ENCODE results near the gene STN1. TPM values are rescaled to one million over a fixed set of nuclear protein-coding genes. Genes with fewer than 3 reads are reported as not detected.
A peak's percentile ranks its signal among the peaks of the same experiment; 100 is the strongest.

STN1 gene
- total and polyA plus RNA-seq, 2 of the 8 experiments (the other 6 are each of a cell fraction or from before 2014, with no cell fraction given) = 10.1 to 12.4 TPM

DNA sequence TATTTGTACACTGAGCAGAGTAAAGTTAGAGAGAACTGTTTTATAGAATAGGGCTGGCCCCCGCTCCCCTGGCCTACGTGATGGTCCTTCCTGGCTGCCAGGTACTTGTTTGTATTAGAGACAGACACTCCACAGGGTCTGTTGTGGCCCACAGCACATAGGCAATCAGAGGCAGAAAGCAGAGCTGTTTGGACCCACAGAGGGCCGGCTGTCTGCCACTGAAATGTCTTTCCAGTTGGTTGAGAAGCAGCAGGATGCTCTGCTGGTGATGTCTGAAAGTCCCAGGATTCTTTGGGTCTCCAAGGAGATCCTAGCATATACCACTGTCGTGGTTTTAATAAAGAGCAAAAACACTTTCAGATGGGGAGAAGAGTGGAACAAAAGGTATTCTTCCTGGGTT lies 5.2 kb downstream of the STN1 start:
- H2AFZ ChIP-seq (ENCODE audit: low read length) = no peak overlapping the region
- H3K14ac ChIP-seq (ENCODE audit: insufficient read length) = no peak overlapping the region
- no peak overlapping the region for H4K91ac ChIP-seq (replicated peaks; ENCODE audit: insufficient read length, low read length)
- no peaks in the 10 kb centered on the region for H3K79me2 ChIP-seq (ENCODE audit: control insufficient read depth in 1 of 2, insufficient read depth in 2 of 2, low read length in 2 of 2)
- H3K23ac ChIP-seq (ENCODE audit: insufficient read length) = no peak overlapping the region
- H2BK15ac ChIP-seq (ENCODE audit: low read length) = peak overlapping the region; percentile 90; the same call in 1 of the 2 replicates
- no peak for DNase-seq (ENCODE audit: low read depth in 1 of 2, low spot score in 2 of 2)
- H2BK120ac ChIP-seq (replicated peaks; ENCODE audit: low read depth, low read length) = no peak overlapping the region
- H3K27me3 ChIP-seq (replicated peaks in 1 of 4; ENCODE audit: control insufficient read depth in 3 of 4, extremely low read depth in 1 of 4, insufficient read depth in 3 of 4, low read length in 3 of 4) = no peaks in the 10 kb centered on the region
- H3K56ac ChIP-seq (replicated peaks; ENCODE audit: insufficient read length, low read depth, low read length) = no peak overlapping the region
- peaks cover 8 to 9% of the 10 kb centered on the region in 2 experiments for H3K9me3 ChIP-seq (ENCODE audit: insufficient read depth in 2 of 2, low read depth in 1 of 2, low read length in 1 of 2)
- no peak overlapping the region for H3K4me3 ChIP-seq (ENCODE audit: extremely low read depth in 1 of 4, insufficient read depth in 2 of 4, low read depth in 3 of 4, low read length in 4 of 4)
- no peak overlapping the region; the same call in 1 of the 2 replicates for H2BK20ac ChIP-seq (ENCODE audit: low read length)
- H3K9ac ChIP-seq (replicated peaks in 1 of 4; ENCODE audit: extremely low read depth in 1 of 4, low read depth in 3 of 4, low read length in 3 of 4) = no peak overlapping the region
- H3K36me3 ChIP-seq (ENCODE audit: control insufficient read depth in 2 of 4, insufficient read depth in 4 of 4, low read length in 3 of 4) = peaks cover 0 to 14% (median 4%) of the 10 kb centered on the region in 4 experiments; a peak in 2 of 8 replicates
- POLR2A ChIA-PET (ENCODE audit: partially characterized antibody) = no interaction called here
- CTCF ChIA-PET (ENCODE audit: partially characterized antibody) = interaction anchor here (1.4 kb wide), 1 partner anchor 25 kb away, joined by 7 read pairs; no protein-coding TSS in a partner anchor
- no peak overlapping the region for H2AK5ac ChIP-seq (ENCODE audit: low read depth, low read length)
- no peak for FAIRE-seq
- no peak overlapping the region; the same call in 1 of the 2 replicates for H4K8ac ChIP-seq (ENCODE audit: extremely low read depth, insufficient read depth, low read length)
- peaks cover 3 to 17% (median 9%) of the 10 kb centered on the region in 4 experiments; a peak in 6 of 7 replicates for H3K4me1 ChIP-seq (replicated peaks in 1 of 4; ENCODE audit: control insufficient read depth in 3 of 4, insufficient read depth in 4 of 4, low read length in 3 of 4)
- H3K23me2 ChIP-seq (ENCODE audit: low read depth, low read length) = peaks cover 5% of the 10 kb centered on the region; the same call in 1 of the 2 replicates
- H3K4me2 ChIP-seq (ENCODE audit: insufficient read depth in 1 of 2, low read depth in 2 of 2, low read length in 2 of 2) = no peak overlapping the region
- no peak overlapping the region for H4K5ac ChIP-seq (ENCODE audit: insufficient read length, low read depth, low read length)
- 89% methylated on average over 3 of the region's 4 CpGs; no CpG with 5 or more reads in 1 of the 2 experiments for WGBS, 2 experiments (ENCODE audit: extremely low coverage in 1 of 2, insufficient coverage in 1 of 2, insufficient read length in 1 of 2, insufficient replicate concordance in 2 of 2, low coverage in 1 of 2, low lambda C conversion rate in 2 of 2, missing lambda C conversion rate in 1 of 2)
- H3K79me1 ChIP-seq (ENCODE audit: low read depth, low read length) = no peaks in the 10 kb centered on the region
- no peak overlapping the region for H2BK12ac ChIP-seq (ENCODE audit: low read depth, low read length)
- no peak overlapping the region for H3K18ac ChIP-seq (ENCODE audit: extremely low read depth, low read length)
- no peaks in the 10 kb centered on the region for H4K20me1 ChIP-seq (replicated peaks in 1 of 2; ENCODE audit: control insufficient read depth in 1 of 2, insufficient read depth in 2 of 2, low read length in 2 of 2)
- H2BK5ac ChIP-seq (ENCODE audit: low read depth, low read length) = no peak overlapping the region
- no peak overlapping the region for H3K4ac ChIP-seq (replicated peaks; ENCODE audit: insufficient read length, low read depth, low read length)
- H3K27ac ChIP-seq (ENCODE audit: low read depth, low read length) = no peak overlapping the region
- TF ChIP-seq CHD1 (IDR thresholded peaks at IDR 0.05; ENCODE audit: low read depth, low read length) = no peak
- no peak for TF ChIP-seq SP2 (IDR thresholded peaks at IDR 0.05; ENCODE audit: low read length)
- TF ChIP-seq JUND (IDR thresholded peaks at IDR 0.05; ENCODE audit: low read length) = no peak
- no peak for TF ChIP-seq TCF12 (IDR thresholded peaks at IDR 0.05; ENCODE audit: low read depth, low read length)
- TF ChIP-seq EP300 (IDR thresholded peaks at IDR 0.05; ENCODE audit: borderline replicate concordance in 1 of 2, low read depth in 2 of 2, low read length in 2 of 2) = no peak
- no peak for TF ChIP-seq SAP30 (IDR thresholded peaks at IDR 0.05; ENCODE audit: insufficient read depth, insufficient replicate concordance, low read length)
- no peak for TF ChIP-seq CTBP2 (IDR thresholded peaks at IDR 0.05; ENCODE audit: borderline replicate concordance, insufficient read depth, insufficient read length, low read length)
- no peak for TF ChIP-seq TBP (IDR thresholded peaks at IDR 0.05; ENCODE audit: low read depth, low read length)
- TF ChIP-seq EZH2 (IDR thresholded peaks at IDR 0.05; ENCODE audit: low read depth, low read length, severe bottlenecking) = no peak
- no peak for TF ChIP-seq CREB1 (IDR thresholded peaks at IDR 0.05)
- TF ChIP-seq NRF1 (IDR thresholded peaks at IDR 0.05; ENCODE audit: low read depth, low read length) = no peak
- TF ChIP-seq SIX5 (IDR thresholded peaks at IDR 0.05; ENCODE audit: low read depth, low read length) = no peak
- no peak for TF ChIP-seq GABPA (IDR thresholded peaks at IDR 0.05; ENCODE audit: borderline replicate concordance, insufficient read depth, low read length)

Data from H1 (cell line).